NCI-H1694 (cell line): ENCODE data around the gene CORO2B.

Source experiments
- DNase-seq: peaks from one replicate; lab custom pipeline; 2025; lab: John Stamatoyannopoulos, UW

Gene CORO2B, protein sequence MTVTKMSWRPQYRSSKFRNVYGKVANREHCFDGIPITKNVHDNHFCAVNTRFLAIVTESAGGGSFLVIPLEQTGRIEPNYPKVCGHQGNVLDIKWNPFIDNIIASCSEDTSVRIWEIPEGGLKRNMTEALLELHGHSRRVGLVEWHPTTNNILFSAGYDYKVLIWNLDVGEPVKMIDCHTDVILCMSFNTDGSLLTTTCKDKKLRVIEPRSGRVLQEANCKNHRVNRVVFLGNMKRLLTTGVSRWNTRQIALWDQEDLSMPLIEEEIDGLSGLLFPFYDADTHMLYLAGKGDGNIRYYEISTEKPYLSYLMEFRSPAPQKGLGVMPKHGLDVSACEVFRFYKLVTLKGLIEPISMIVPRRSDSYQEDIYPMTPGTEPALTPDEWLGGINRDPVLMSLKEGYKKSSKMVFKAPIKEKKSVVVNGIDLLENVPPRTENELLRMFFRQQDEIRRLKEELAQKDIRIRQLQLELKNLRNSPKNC

DNA sequence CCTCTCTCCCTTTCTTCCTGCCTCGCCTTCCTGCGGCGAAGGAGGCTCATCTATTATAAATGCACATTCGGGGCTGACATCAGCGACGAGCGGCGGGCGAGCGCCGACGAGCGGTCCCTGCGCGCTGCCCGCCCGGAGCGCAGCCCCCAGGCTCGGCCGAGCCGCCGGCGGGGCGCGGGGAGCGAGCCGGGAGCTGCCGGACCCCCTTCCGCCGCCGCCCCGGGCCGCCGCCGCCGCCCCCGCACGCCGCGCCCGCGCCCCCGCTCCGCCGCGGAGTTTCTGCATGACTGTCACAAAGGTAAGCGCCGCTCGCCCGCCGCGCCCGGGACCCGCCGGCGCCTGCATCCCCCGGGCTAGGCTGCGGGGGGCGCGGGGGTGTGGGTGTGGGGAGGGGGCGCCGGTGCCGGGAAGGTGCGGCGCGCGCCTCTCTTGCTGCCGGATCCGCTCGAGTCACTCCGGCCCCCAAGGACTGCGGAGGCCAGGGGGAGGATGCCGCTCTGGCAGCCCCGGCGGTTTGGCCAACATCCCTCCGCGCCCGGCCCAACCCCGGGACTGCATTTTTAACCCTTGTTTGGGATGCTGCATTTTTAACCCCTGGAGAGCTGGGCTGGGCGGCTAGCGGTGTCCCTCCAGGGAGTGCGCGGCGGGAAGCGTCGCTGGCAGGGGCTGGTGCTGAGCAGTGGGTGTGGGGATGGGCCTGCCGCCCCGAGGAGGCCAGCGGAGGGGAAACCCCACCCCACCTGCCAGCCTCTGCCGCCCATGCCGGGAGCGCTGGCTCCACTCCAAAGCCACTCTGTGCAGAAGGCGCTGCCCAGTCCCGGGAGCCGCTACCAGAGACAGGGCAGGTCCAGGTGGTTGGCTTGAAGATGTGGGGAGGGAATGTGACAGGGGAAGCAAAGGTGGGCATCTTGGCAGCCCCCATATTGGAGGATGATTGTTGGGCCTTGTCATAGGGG lies at the start of gene CORO2B:
TSS of gene CORO2B (plus strand) at position 14 of the 956 bp plus-strand sequence. CDS start at position 284, 270 bp downstream.
- DNase-seq: peak; percentile 18

DNA sequence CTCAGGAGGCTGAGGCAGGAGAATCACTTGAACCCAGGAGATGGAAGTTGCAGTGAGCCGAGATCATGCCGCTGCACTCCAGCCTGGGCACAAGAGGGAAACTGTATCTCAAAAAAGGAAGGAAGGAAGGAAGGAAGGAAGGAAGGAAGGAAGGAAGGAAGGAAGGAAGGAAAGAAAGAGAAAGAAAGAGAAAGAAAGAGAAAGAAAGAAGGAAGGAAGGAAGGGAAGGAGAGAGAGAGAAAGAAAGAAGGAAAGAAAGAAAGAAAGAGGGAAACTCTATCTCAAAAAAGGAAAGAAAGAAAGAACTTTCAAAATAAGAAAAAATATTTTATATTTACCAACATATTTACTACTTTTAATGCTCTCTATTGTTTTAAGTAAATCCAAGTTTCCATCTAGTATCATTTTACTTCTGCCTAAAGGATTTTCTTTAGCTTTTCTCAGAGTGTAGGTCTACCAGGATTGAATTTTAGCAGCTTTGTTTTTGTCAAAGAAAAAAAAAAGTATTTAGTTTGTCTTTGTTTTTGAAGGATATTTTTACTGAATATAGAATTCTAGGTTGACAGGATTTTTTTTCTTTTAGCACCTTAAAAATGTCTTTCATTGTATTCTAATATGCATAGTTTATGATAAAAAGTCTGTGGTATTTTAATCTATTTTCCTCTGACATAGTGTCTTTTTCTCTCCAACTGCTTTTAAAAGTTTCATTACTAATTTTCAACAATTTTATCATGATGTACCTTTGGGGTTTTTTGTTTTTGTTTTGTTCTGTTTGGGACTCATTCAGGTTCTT lies 47.2 kb upstream of the CORO2B start:
- no peak for DNase-seq

DNA sequence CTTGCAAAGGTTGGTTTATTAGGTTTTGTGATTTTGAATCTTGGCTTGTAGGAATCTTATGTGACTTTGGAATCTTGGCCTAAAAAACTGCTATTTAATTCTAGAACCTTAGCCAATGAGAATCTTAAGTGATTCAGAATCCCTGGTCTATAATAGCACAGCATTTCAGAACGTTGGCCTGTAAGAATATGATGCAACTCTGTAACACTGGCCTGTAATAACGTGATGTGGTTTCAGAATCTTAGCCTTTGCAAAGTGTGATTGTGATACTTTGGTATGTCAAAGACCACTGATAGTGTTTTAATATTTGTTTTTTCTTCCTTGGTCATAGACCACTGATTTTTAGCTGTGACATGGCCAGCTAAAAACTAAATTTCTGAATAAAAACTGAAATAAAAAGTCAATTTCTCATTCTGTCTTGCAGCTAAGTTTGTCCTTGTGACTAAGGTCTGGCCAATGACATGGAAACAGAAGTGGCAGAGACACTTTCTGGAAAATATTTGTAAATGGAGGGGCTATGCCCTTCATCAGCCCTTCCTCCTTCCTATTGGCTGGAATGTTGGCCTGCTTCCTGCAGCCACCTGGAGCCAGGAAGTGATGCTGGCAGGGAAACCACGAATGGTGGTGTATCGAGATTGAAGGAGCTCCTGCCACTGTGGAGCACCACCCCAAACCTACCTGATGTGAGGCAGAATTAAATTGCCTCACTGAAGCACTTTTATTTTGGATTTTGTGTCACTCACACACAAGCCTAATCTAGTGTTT lies 42.3 kb upstream of the CORO2B start:
- no peak for DNase-seq

DNA sequence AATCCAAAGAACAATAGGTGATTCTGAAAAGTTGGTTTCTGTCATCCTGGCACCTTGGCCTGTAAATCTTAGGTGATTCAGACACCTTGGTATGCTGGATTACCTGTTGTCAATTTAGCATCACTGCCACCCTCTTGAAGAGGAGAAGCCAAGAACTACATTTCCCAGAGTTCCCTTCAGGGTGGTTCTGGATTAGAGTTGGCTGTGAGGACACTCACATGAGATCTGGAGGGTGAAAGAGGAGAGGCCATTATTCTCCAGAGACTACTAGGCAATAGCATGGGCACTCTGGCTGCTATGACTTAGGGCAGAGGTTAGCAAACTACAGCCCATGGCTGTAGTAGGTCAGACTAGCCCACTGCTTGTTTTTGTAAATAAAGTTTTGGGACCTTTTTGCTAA lies 41.7 kb upstream of the CORO2B start:
- no peak for DNase-seq

DNA sequence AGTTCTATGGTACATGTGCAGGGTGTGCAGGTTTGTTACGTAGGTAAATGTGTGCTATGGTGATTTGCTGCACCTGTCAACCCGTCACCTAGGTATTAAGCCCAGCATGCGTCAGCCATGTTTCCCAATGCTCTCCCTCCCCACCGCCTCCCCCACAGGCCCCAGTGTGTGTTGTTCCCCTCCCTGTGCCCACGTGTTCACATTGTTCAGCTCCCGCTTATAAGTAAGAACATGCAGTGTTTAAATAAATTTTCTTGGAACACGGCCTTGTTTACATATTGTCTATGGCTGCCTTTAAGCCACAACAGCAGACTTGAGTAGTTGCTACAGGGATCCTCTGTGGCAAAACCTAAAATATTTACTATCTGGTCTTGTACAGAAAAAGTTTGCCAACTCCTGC lies 41.3 kb upstream of the CORO2B start:
- DNase-seq: no peak

DNA sequence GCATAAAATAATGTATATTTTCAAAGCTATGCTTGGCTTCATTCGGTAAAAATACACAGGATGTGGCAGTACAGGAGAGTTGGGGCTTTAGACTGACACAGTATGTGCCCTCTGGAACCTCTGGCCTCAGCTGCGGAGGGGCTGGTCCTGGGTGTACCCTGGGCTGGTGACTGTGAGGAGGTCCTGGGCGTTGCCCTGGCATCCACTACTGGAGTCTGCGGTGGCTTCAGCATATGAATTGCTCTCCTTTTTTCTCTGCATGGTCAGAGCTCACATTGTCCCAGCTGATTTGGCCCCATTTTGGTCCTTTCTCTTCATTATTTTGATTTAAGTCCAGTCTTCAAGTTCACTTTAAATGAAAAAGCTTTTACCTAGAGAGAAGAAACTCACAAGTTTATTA lies 40.5 kb upstream of the CORO2B start:
- DNase-seq: no peak

DNA sequence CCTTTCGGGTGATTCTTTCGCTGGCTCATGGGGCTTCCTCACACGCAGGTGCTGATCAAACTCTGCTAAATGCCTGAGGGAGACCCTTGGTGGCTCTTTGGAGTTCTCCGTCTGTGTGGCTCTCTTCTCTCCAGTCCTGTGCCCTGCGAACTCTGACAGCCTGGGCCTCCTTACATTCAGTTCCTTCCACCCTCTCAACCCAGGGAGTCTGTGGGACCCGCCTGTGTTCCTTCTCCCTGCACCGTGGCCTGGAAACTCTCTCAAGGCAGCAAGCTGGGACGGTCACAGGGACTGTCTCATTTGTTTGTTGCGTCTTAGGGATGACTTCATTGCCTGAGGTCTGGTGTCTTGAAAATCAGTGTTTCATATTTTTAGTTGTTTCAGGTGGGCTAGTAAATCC lies 37.0 kb upstream of the CORO2B start:
- no peak for DNase-seq

DNA sequence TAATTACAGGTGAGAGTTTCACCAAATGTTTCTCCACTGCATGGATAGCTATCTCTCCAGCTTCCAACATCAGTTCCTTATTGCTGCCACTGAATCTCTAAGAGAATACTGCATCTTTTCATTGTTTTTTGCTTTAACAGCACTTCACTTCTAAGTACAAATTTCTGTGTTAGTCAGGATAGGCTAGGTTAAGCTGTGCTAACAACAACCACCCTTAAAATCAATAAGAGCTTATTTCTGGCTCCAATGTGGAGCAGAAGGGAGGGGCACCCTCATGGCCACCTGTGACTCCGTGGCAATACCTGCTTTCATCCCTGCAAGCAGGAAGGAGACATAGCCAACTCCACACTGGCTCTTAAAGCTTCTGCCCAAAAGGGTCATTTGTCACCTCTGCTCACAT lies 36.4 kb upstream of the CORO2B start:
- DNase-seq: no peak

DNA sequence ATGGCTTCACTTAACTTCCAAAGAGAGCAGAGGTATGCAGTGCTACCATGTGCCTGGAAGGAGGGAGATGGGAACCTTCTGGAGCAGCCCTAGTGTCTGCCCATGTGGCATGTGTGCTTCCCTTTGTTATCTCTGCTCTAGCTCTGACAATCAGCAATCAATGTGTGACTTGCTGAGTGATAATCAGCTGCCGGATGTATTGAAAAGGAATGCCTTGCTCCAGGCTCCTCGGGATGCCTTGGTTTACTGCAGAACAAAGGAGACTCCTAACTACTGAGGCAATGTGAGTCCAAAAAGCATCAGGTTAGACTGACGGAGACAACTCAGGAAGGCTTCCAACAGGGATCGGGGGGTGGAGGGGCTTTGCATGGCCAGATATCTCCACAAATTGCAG lies 36.0 kb upstream of the CORO2B start:
- no peak for DNase-seq

DNA sequence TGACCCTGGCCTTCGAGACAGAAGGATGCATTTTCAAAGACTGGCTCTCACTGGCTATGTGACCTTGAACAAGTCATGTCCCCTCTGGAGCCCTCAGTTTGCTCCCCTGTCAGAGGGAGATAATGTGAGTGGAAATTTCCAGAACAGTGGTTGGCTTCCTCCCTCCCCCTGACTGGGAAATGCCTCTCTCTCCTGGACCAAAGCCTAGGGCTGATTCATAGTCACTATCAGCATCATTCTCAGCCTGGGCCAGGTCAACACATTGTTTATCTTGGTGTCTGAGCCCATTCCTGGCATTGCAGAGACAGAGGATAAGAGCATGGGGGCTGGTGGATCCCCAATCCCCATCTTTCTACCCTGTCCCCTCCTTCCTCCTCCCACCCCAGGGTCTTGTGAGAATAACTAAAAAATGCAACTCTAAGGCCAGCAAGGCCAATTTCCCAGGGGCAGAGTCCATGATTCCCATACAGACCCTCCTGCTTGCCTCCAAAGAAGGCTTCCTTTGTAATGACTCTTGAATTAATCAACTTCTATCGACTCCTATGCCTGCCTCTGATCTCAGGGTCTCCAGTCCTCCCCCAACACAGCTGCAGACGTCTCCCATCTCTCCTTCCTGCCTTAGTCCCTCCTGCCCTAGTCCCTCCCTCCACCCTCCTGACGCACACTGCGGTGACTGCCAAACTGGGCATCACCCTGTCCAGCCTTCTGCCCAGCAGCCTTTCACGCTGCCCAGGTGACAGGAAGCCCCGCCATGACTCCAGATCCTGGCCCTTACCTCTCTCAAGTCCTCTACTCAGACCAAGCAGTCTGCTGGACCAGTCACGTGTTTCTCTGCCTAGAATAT lies 35.4 kb upstream of the CORO2B start:
- no peak for DNase-seq

DNA sequence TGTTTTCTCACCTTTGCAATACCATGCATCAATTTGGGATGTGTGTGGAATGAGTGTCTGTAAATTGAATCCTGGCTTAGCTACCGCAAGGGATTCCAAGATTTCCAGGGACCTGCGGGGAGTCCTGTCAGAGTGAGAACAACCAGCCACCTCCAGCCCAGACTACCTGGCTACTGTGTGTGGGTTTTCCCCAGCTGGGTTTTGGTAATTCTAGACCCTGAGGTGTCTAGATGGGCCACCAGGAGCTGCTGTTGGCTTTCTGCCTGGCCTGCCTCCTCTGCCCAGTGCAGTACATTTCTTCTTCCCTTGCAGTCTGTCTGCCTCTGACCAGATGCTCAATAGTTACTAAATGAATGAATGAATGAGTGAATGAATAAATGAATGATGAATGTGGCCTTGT lies 32.5 kb upstream of the CORO2B start:
- no peak for DNase-seq

DNA sequence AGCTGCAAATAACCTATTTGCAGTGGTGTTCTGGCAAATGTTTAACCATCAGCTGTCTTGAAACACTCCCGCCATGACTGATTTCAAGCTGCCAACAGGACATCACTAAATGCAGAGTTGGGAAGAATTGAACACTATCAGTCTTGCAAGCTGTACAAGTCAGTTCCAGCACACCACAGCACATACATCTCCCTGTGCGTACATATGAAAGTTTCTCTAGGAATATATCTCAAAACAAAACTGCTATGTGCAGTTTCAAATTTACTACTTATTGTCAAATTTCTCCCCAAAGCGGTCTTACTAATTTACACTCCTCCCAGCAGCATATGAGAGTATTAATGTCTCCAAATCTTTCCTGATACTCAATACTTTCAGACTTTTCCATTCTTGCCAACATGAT lies 30.4 kb upstream of the CORO2B start:
- DNase-seq: no peak

DNA sequence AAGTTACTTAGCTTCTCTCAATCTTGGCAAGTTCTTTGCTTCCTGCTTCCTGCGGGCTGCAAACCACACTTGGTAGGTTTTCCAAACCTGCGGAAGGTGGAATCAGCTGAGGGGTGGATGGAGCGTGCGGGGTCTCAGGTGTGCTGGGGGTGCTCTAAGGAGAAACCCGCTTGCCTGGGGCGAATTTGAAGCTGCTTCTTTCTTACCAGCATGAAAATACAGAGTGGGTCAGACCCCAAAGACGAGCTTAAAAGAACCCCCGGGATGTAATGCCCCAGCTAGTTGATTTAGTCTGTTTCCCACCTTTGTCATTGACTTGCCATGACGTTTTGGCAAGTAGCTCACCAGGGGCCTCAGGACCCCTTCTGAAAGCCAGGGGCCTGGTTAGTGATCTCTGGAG lies 28.8 kb upstream of the CORO2B start:
- no peak for DNase-seq

DNA sequence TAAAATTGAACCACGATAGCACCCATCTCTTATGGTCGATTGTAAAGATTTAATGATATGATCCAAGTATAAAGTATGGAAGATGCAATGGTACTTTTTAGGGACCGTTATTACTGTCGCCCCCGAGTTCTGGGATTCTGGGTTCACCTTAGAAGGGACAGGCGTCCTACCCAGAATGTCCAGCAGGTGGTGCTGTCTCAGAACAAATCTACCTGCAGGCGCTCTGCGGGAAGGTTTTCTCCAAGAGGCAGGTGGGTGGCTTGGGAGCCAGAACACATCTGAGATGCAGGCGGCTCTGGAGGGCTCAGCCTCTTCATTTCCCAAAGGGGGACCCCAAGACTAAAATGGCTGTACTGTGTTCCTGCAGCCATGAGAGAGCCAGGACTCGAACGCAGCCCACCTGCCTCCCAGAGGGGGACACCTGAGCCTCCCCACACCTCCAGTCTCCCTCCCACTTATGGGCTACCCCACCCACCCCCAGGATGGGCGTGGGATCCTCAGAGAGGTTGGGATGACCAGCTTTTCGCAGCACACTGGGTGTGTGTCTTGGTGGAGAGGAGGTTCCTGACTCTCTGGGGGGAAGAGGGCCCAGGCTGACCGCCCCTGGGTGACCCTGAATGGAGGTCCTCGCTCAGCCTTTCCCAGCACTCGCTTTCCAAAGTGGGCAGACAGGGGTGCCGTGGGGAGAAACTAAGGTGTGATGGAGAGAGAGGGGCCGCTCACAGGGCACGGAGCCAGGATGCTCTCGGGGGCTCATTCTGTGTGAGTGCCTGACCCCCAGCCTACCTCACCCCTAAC lies 28.1 kb upstream of the CORO2B start:
- peak; percentile 63 for DNase-seq

DNA sequence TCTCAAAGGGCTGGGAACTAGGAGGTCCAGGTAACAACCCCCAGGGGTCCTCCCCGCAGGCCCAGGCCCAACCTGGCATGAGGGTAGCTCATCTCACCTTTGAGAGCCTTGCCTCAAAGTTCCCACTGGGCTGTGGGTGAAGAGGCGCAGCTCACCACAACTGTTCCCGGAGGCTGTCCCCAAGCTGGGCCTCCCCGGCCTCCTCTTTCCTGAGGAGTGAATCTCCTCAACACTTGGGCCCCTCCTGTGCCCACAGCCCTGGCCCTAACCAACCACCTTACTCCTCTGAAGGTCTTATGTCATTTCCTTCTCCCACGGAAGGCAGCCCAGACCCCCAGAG lies 27.5 kb upstream of the CORO2B start:
- no peak for DNase-seq

DNA sequence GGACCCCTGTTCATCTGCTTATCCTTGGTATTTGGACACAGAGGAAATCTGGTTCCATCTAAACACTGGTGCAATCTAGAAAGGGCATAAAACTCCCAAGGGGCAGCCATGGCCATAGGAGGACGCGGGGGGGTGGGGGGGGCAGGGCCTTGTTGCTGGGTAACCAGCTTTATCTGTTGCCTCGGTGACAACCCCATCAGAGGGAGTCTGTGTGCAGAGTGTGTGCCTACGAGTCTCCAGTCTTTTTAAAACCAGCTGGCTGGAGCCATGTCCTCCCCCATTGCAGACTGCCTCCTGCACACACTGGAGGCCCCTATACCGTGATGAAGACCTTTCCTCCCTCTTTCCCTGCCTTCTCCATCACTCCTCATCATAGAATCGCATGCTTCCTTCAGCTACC lies 26.4 kb upstream of the CORO2B start:
- DNase-seq: no peak

DNA sequence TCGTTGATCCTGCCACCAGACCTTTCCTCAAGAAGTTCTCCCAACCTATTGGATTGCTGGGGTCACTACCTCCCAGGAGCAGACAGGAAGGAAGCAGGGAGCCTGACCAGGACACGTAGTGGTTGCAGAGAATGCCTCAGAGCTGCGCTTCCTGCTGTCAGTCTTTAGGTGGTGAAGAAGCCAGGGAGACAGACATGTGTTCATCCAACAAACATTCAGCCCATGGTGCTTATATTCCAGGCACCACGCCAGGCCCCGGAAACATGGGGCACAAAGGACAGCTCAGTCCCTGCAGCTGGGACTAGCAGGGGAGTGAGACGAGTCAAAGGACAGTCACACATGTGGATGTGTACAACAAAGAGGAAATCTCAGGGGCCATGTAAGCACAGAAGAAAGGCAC lies 26.0 kb upstream of the CORO2B start:
- DNase-seq: peak; percentile 34

DNA sequence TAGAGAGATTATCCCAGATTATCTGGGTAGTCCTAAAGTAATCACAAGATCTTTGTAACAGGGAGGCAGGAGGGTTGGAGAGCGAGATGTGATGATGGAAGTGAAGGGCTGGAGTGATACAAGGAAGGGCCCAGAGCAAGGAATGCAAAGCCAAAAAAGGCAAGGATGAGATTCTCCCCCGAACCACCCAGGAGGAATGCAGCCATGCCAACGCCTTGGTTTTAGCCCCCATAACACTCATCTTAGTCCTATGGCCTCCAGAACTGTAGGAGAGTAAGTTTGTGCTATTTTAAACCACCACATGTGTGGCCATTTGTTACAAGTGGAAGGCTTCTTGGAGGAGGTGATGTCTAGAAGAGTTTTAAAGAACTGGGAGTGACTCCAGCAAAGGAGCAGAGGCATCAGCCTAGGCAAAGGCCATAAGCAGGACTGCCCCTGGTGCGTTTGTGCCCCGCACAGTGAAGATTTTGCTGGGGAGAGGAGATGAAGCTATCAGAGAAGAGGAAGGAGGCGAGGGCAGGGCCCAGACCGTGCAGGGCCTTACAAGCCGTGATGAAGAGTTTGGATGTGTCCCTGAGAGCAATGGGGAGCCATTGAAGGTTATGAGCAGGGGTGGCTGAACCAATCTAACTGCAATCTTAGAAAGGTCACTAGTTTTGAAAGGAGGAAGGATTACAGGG lies 25.3 kb upstream of the CORO2B start:
- DNase-seq: no peak
